Thyroid gland (tissue), 4 donors: ENCODE data around the gene FIBP.

ENCODE experiments used
- POLR2A ChIP-seq, 2 donors: fragments of 450-650 bp; IDR thresholded peaks; one replicate each; pipeline ENCODE4 v1.6.1; 2017; ENCODE audit warnings: antibody characterized with exemption in 2 of 2, mild to moderate bottlenecking in 2 of 2, moderate library complexity in 1 of 2
- TF ChIP-seq, protein P1 (sequence below), 6 experiments: fragments of 200-600 bp in 3 of 6; fragments of 450-650 bp in 3 of 6; sonication (generic) in 3 of 6; IDR thresholded peaks; one replicate each; pipeline ENCODE4 v1.5.1; 2016 to 2019; ENCODE audit warnings: antibody characterized with exemption in 6 of 6, mild to moderate bottlenecking in 2 of 6, inconsistent platforms in 1 of 6, moderate library complexity in 1 of 6

DNA sequence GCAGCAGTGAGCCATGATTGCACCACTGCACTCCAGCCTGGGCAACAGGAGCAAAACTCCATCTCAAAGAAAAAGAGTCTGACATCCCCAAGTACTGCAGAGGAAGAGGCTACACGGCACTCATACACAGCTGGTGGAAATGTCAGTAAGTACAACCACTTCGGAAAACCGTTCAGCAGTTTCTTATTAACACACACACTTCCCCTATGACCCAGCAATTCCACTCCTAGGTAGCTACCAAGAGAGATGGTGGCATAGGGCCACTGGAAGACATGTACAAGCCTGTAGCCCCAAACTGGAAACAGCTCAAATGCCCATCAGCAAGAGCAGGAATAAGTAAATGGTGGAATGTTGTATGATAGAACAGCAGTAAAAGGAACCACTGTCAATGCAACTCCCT lies 34.3 kb upstream of the FIBP start:
- TF ChIP-seq POLR2A (IDR thresholded peaks at IDR 0.05): no peak
- TF ChIP-seq, protein P1, sequence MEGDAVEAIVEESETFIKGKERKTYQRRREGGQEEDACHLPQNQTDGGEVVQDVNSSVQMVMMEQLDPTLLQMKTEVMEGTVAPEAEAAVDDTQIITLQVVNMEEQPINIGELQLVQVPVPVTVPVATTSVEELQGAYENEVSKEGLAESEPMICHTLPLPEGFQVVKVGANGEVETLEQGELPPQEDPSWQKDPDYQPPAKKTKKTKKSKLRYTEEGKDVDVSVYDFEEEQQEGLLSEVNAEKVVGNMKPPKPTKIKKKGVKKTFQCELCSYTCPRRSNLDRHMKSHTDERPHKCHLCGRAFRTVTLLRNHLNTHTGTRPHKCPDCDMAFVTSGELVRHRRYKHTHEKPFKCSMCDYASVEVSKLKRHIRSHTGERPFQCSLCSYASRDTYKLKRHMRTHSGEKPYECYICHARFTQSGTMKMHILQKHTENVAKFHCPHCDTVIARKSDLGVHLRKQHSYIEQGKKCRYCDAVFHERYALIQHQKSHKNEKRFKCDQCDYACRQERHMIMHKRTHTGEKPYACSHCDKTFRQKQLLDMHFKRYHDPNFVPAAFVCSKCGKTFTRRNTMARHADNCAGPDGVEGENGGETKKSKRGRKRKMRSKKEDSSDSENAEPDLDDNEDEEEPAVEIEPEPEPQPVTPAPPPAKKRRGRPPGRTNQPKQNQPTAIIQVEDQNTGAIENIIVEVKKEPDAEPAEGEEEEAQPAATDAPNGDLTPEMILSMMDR (IDR thresholded peaks at IDR 0.05): no peak
